Activated CD4-positive, alpha-beta T cell treated with anti-CD3 and anti-CD28 coated beads for 1 hour (primary cell): Measurements from ENCODE around the gene ELF2.
A peak's percentile ranks its signal among the peaks of the same experiment; 100 is the strongest.
"Not testable (repeated sequence)": the region's sequence is repeated elsewhere in the genome, so short reads cannot be mapped to it uniquely, and the experiment has no call there.

ENCODE experiments used
- DNase-seq: peaks from one replicate; pipeline ENCODE4 v3.0.0-alpha.2; 2020

ELF2 gene

DNA sequence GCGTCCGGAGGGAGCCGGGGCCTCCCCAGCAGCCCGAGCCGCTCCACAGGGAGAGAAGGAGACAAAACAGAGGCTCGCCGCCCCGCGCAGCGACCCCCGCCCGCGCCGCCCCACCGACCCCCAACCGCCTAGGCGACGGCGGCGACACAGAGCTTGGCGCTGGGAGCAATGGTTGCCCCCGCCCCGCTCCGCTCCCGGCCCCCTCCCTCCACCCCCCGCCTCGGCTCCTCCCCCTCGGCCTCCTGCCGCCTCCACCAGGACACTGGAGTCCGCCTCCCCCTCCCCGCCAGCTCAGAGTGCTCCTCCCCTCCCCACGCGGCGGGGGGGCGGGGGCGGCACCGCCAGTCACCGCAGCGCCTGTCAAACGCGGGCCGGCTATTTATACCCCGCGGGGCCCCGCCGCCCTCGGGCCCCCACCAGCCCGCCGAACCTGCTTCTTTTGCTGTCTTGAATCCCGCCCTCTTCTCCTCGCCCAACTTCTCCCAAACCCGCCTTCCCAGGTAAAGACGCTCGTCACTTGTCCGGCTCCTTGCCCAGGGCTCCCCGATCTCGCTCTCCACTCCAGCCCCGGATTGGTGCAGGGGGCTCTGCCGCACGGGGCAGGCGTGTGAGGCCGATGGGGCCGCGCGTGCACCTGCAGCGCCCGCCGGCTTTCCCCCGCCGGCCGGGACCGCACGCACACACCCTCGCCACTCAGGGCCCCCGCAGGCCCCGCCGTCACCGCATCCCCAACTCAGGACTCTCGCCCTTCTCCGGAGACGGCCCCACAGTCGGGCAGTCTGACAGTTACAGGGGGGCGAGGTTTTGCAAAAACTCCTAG is at the start of gene ELF2:
Gene ELF2 (minus strand): TSS at position 170 of the 820 bp plus-strand sequence. CDS start 39,517 bp downstream, outside the sequence.
- DNase-seq, result peak; percentile 75

DNA sequence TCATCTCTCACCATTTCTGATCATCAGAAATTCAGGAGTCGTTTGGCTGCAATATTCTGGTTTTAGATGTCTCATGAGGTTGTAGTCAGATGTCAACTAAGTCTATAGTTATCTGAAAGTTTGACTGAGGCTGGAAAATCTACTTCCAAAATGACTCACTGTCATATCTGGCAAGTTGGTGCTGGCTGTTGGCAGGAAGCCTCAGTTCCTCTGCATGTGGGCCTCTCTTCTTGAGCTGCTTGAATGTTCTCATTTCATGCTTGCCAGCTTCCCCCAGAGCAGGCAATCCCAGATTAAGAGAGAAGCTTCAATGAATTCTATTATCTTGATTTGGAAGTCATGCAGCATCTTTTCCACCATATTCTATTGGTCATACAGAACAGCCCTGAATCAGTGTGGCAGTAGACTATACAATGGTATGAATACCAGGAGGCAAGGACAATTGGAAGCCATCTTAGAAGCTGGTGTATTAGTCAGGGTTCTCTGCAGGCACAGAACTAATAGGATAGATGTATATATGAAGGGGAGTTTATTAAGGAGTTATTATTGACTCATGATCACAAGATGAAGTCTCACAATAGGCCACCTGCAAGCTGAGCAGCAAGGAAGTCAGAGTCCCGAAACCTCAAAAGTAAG is 46.8 kb upstream of the ELF2 start:
- no peak for DNase-seq

DNA sequence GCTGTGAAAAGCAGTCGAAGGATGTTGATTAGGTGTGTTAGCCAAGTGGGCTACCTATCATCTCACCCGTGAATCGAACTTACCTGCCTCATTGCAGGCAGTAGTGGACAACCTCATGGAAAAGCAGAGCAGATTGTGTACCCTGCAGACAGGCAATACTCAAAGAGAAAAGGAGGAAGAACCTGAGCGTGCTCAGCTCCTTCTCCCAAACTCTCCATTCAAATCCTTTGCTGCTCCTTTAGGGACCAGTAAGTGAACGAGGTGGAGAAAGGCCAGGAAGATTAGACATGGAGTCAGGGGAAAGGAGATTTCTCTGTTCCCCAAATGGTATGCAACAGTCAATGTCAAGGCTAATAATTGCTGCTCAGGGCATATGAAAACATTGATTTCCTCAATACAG is 45.2 kb upstream of the ELF2 start:
- no peak for DNase-seq

DNA sequence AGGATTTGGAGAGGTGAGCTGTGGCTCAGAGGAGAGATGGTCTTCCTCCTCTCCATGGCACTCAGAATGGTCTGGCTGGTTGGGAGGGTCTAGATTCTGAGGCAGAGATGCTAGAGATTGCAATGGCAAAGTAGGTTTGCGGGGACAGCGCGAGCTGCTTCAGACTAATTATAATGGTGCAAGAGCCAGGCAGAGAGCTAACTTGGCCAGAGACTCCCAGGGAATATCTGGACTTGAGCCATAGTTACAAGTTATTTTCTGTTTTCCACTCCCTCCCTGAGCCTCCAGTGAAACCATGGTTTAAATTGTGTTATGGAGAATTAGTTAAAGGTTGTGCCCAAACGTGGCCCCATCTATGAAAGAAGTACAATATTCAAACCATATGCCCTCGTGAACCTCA is 44.7 kb upstream of the ELF2 start:
- no peak for DNase-seq

DNA sequence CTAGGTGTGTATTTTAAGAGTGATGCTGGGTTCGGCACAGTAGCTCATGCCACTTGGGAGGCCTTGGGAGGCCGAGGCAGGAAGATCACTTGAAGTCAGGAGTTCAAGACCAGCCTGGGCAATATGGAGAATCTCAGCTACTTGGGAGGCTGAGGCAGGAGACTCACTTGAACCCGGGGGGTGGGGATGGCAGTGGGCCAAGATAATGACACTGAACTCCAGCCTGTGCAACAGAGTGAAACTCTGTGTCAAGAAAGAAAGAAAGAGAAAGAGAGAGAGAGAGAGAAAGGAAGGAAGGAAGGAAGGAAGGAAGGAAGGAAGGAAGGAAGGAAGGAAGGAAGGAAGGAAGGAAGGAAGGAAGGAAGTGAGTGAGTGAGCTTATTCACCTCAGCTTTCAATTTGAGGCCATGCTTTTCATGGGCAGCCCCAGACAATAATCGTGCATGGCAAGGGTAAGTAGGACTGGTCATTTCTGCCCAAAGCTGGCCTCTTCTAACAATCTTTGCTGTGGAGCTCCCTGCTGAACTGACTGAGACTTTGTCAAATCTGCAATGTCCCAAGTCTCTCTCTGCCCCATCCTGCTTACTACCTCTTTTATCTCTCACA is 42.5 kb upstream of the ELF2 start:
- no peak for DNase-seq

DNA sequence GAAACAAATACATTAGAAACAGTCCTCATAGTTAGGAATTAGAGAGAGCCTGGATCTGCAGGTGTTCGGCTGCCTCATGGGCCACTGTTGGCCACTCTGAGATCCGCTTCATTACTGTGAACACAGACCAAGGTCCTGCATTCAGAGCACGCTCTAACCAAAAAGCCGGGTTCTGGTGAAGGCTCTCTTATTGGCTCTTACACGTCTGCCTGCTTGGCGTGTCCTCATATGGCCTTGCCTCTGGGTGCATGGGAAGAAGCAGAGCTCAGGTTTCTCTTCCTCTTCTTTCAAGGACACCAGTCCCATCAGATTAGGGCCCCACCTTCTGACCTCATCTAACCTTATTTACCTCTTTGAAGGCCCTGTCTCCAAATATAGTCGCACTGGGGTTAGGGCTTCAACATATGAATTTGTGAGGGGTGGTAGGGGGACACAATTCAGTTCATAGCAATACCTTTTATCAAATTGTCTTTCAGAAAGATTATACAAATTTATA is 37.1 kb upstream of the ELF2 start:
- DNase-seq, result no peak

DNA sequence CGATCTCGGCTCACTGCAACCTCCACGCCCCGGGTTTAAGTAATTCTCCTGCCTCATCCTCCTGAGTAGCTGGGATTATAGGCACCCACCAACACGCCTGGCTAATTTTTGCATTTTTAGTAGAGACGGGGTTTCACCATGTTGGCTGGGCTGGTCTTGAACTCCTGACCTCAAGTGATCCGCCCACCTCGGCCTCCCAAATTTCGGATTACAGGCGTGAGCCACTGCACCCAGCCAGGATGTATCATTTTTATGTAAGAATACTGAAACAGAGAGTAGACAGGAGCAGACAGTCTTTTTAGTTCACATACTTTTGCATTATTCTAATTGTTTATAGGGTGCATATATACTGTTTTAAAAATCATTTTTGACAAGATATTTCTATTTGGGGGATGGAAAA is 36.6 kb upstream of the ELF2 start:
- not testable (repeated sequence) for DNase-seq

DNA sequence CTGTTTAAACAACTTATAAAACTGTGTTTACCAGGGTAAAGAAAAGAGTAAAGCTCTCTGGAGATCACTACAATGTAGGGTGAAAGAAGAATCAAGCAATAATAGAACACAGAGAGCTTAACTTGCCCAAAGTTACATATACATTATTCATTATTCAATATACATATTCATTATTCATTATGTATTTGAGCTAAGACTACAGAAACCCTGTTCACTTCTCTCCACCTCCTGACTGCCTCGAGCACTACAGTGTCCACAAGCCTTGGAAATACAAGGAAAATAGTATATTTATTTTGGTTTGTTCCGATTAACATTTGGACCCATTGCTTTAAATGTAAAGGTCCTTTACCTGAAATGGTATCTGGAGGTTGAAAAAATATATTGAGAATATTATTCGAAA is 35.9 kb upstream of the ELF2 start:
- DNase-seq, result no peak

DNA sequence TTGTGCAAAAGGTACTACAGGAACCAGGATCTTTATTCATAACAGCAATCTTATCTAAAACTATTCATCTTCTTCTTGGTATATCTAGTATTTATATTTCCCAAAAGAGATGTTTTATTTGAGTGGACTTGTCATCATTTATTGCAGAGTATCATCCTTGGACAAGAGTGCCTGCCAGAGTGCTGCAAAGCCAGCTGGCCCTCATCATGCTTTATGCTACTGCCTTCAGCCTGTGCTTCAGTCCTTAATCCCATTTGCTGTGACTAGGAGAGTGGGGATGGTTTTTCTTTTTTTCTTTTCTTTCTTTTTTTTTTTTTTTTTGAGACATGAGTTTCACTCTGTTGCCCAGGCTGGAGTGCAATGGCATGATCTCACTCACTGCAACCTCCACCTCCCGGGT is 33.5 kb upstream of the ELF2 start:
- DNase-seq, result no peak

DNA sequence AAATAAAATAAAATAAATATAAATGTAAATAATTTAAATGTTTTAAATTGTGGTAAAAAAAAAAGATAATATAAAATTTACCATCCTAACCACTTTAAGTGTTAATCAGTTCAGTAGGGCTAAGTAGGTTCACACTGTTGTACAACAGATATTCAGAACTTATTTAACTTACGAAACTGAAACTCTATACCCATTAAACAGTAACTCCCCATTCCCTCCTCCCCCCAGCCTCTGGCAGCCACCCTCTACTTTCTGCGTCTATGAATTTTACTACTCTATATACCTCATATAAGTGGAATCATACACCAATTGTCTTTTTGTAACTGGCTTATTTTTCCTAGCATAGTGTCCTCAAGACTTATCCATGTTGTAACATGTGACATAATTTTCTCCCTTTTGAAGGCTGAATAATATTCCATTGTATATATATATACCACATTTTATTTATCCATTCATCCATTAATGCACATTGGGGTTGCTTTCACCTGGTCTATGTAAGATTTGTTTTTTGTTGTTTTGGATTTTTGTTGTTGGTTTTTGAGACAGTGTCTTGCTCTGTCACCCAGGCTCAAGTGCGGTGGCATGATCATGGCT is 32.5 kb upstream of the ELF2 start:
- DNase-seq, result no peak

DNA sequence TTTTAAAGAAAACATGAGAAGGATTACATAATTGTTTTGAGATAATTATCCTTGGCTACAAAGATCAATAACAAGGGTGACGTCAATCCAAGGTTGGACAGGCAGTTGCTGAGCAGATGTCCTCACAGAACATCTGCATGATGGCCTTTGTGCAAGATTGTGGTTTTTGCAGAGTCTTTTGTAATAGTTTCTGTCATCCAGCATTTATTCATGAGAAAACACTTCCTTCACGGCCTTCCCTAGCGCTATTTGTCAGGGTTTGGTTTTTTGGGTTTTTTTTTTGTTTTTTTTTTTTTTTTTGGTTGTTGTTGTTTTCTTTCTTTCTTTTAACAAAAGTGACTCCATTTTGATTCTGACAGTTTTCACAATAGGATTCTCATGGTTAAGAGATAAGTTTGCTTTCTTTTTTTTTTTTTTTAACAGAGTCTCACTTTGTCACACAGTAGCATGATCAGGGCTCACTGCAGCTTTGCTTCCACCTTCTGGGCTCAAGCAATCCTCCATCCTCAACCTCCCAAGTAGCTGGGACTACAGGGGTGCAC is 31.5 kb upstream of the ELF2 start:
- DNase-seq, result no peak

DNA sequence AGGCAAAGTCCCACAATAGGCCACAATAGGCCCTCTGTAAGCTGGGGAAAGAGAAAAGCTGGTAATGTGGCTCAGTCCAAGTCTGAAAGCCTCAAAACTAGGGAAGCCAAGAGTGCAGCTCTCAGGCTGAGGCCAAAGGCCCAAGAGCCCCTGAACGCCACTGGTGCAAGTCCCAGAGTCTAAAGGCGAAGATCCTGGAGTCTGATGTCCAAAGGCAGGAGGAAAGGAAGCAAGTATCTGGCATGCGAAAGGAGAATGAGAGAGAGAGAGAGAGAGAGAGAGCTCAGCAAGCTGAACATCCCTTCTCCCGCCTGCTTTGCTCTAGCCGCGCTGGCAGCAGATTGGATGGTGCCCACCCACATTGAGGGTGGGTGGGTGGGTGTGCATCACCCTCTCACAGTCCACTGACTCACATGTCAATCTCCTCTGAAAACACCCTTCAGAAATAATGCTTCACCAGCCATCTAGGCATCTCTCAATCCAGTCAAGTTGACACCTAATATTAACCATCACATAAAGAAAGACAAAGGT is 30.9 kb upstream of the ELF2 start:
- no peak for DNase-seq

DNA sequence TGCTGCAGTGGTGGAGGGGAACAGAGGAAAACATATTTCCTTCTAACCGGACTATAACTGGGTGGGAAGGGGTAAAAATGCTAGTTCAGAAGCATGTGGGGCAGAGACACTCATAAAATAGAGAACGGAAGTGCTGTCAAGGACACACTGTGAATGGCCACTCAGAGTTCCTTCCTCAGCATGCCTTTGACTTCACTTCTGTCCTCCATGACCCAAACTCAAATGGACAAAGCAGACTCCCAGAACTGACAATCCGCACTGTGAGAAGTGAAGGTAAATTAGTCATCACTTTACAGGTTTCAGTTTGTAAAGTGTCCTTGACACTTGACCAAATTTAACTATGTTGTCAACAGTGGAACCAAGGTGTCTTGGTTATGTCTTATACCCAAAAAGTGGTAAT is 30.2 kb upstream of the ELF2 start:
- no peak for DNase-seq

DNA sequence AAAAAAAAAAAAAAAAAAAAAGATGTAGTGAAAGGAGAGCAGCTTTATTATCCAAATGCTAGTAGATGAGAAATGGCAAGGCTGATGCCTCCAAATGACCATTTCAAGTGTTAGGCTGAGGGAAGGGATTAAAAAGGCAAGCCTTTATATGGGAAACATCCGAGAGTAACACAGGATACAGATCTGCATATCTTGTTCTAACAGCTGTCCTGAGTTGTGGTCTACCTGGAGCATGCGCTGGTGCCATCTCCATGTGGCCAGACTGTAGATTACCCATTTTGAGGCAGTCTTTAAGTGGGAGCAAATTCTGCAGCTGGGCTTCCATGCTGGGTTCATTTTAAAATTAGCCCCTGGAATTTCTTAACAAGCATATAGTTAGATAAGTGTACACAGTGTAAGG is 26.0 kb upstream of the ELF2 start:
- no peak for DNase-seq

DNA sequence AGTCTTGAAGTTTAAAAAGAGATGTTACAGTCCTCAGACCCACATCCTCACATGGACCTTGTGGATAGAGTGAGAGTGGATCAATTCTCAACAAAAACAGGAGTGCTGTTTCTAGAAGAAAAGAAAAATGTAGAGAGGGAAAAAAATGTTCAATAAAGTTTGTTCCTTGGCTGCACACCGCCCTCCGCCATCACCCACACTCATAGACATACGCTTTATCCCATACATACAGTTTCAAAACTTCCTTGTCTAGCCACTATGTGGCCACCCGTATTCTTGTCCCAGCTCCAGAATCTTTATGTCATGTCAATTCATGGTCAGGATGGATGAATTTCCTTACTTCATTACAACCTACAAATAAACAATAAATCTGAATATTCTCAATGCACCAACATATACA is 23.5 kb upstream of the ELF2 start:
- no peak for DNase-seq

DNA sequence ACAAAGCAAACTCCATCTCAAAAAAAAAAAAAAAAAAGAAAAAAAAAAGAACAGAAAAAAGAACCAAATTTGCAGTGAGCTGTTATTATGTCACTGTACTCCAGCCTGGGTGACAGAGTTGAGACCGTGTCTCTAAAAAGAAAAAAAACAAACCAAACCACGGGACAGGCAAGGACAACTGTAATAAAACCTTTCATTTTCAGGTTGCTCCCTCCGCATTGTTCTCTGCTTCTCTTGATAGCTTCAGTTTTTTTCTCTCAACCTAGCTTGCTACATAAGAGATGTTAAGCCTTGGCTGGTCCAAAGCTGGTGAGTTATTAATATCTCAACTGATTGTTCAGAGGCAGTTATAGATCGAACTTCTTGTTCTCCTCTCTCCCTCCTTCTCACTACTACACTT is 23.1 kb upstream of the ELF2 start:
- no peak for DNase-seq

DNA sequence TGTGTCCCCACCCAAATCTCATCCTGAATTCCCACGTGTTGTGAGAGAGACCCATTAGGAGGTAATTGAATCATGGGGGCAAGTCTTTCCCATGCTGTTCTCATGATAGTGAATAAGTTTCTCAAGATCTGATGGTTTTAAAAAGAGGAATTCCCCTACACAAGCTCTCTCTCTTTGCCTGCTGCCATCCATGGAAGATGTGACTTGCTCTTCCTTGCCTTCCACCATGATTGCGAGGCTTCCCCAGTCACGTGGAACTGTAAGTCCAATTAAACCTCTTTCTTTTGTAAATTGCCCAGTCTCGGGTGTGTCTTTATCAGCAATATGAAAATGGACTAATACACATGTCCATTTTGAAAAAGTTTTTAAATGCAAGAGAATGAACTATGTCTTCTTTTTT is 20.2 kb upstream of the ELF2 start:
- not testable (repeated sequence) for DNase-seq

DNA sequence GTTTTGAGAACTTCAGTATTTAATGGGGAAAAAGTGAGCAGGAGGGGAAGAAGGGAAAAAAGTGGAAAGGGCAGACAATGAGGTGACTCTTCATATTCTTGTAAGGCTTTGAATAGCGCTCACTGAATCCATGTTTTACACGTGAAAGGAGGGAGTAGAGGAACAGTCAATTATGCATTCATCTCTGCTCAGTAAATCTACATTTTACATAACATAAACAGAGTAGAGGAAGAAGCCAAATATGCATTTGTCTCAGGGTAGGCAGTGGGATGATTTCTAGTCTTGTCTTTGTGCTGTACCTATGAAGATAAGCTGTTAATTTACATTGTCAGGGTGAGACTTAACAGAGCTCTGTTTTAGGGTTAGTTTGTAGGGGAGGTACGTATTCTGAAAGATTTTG is 19.4 kb upstream of the ELF2 start:
- no peak for DNase-seq

DNA sequence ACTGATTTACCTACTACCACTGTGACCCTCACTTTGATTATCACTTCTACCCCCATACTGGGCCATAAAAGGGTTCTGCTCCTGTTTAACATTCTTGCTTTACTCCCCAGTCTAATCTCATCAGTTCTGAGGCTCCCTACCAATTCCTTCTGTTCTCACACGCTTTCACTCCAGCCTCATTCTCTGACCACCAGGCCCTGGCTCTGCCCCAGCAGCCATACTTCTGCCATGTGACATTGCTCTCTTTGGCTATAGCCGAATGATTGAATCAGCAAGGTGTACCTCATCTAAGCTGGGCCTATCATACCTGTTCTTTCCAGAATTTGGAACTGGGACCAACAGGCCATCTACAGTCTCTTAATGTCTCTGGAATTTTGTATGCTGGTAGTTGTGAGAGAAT is 14.4 kb upstream of the ELF2 start:
- no peak for DNase-seq

DNA sequence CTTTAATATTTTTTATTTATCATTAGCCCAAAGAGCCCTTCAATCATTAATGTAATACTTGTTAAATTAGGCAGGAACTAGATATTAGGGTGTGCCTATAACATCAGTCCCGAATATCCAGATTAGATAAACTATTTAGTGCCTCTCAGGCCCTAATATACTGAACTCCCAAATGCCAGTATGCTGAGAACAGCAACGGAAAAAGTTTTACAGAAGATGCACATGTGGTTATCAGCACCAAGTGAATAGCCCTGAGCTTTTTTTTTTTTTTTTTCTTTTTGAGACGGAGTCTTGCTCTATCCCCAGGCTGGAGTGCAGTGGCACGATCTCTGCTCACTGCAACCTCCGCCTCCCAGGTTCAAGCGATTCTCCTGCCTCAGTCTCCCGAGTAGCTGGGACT is 13.0 kb upstream of the ELF2 start:
- no peak for DNase-seq

DNA sequence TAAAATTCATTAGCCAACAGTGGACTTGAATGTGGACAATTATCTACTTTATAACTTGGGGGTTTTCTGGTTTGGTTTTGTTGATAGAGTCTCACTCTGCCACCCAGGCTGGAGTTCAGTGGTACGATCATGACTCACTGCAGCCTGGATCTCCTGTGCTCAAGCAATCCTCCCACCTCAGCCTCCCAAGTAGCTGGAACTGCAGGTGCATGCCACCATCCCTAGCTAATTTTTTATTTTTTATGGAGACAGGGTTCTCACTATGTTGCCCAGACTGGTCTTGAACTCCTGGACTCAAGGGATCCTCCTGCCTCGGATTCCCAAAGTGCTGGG is 12.4 kb upstream of the ELF2 start:
- no peak for DNase-seq

DNA sequence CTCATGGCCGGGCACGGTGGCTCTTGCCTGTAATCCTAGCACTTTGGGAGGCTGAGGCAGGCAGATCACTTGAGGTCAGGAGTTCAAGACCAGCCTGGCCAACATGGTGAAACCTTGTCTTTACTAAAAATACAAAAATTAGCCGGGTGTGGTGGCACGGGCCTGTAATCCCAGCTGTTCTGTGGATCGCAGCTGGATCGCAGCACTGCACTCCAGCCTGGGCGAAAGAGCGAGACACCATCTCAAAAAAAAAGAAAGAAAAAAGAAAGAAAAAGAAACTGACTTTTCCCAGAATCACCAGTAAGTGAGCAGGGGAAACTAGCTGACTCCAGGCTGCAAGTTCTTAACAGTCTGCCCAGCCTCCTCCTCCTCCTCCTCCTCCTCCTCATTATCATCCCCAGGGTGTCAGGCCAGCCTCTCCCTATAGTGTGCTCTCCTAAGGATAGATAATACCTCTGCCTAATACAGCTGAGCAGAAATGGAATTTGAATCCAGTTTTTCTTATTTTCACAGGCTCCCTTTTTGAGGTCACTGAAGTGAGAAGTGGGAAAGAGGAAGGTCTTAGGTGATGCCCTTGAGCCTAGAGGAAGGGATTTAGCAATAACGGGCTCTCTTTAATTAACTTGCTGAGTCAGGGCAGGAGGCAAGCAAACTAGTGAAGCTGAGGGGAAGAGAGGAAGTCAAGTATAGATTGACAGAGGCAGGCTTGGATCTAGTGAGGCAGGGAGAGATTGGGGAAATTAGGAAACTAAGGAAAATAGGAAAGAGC is 11.8 kb upstream of the ELF2 start:
- no peak for DNase-seq

DNA sequence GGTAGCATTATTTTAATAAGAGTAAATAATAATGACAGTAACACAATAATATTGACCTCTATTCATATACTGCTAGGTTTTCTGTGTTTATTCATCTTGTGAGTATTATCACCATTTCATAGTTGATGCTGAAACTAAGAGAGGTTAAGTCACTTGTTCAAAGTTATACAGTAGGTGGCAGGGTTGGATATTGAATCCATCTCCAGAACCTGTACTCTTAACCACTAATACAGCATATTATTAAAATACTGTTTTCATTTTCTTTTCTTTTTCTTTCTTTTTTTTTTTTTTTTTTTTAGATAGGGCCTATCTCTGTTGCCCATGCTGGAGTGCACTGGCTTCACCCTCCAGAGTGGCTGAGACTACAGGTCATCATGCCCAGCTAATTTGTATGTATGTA is 7.1 kb upstream of the ELF2 start:
- no peak for DNase-seq
